DND-41 (cell line): ENCODE results near the gene MCC.

Experiments
- EZH2 ChIP-seq: IDR thresholded peaks from 3 replicates; pipeline ENCODE4 v1.6.1; 2012; ENCODE audit warnings: borderline replicate concordance, low read depth, mild to moderate bottlenecking, moderate library complexity, low read length, inconsistent platforms; ENCODE audit not compliant: severe bottlenecking
- TF ChIP-seq, protein P1 (sequence below): IDR thresholded peaks from 2 replicates; pipeline ENCODE4 v1.5.1; 2012; ENCODE audit warnings: borderline replicate concordance, low read length, moderate library complexity, mild to moderate bottlenecking; ENCODE audit not compliant: poor library complexity, severe bottlenecking; ENCODE audit errors: extremely low read depth

DNA sequence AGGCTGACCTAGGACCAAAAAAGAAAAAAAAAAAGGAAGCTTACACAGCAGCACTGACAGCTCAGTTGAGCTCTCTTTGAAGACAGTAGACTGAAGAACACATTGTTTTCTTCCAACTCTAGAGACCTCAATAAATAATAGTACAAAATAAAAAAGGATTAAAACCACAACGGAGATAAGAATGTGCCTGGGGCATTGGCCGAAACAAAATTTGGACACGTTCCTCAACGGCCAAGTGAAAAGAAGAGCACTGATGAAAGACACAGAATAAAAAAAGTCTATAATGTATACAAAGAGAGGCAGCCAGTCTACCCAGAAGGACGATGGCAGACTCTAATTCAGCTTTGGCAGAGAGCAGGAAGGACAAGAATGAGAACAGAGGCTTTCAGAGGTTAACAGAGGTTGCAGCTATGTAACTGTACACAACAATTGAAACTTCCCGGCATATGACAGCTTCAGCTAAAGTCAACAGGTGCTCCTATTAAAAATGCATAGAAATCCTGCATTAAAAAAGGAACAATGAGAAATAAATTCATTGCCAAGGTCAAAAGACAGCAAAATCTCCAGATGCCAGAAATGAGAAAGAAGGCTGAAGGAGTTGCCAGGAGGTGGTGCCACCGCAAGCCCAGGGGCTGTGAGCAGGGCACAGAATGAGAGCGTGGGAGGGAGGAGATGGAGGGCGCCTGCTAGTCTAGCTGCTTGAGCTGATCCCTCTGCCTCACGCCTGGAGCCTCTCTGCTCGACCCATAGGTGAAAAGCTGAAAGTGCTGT lies 397.7 kb downstream of the MCC start:
- TF ChIP-seq EZH2, result no peak
- TF ChIP-seq, protein P1, sequence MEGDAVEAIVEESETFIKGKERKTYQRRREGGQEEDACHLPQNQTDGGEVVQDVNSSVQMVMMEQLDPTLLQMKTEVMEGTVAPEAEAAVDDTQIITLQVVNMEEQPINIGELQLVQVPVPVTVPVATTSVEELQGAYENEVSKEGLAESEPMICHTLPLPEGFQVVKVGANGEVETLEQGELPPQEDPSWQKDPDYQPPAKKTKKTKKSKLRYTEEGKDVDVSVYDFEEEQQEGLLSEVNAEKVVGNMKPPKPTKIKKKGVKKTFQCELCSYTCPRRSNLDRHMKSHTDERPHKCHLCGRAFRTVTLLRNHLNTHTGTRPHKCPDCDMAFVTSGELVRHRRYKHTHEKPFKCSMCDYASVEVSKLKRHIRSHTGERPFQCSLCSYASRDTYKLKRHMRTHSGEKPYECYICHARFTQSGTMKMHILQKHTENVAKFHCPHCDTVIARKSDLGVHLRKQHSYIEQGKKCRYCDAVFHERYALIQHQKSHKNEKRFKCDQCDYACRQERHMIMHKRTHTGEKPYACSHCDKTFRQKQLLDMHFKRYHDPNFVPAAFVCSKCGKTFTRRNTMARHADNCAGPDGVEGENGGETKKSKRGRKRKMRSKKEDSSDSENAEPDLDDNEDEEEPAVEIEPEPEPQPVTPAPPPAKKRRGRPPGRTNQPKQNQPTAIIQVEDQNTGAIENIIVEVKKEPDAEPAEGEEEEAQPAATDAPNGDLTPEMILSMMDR, result no peak
